KG1 (cell line): ENCODE results near the gene CASP7.

Experiments
- DNase-seq: peaks from one replicate; lab custom pipeline; 2025; lab: John Stamatoyannopoulos, UW

The CASP7 gene

GRCh38 chr10:113712755-113713639 lies 33.3 kb downstream of the CASP7 start:
- DNase-seq, result no peak

- DNase-seq, result no peak
Measured at GRCh38 chr10:113713640-113713982, 33.9 kb downstream of the CASP7 start.

GRCh38 chr10:113716109-113716910 lies 36.6 kb downstream of the CASP7 start:
- no peak for DNase-seq

- DNase-seq, result no peak
Measured at GRCh38 chr10:113718969-113719822, 39.5 kb downstream of the CASP7 start.

- no peak for DNase-seq
Measured at GRCh38 chr10:113720386-113720785, 40.7 kb downstream of the CASP7 start.

GRCh38 chr10:113732160-113732881 lies 52.6 kb downstream of the CASP7 start:
- DNase-seq, result no peak

GRCh38 chr10:113732966-113733365 lies 53.3 kb downstream of the CASP7 start:
- no peak for DNase-seq

- no peak for DNase-seq
Measured at GRCh38 chr10:113733635-113734034, 53.9 kb downstream of the CASP7 start.

- DNase-seq, result no peak
Measured at GRCh38 chr10:113735913-113736312, 56.2 kb downstream of the CASP7 start.

- DNase-seq, result no peak
Measured at GRCh38 chr10:113736576-113736975, 56.9 kb downstream of the CASP7 start.

GRCh38 chr10:113739031-113739430 lies 59.3 kb downstream of the CASP7 start:
- DNase-seq, result no peak

GRCh38 chr10:113739577-113739976 lies 59.9 kb downstream of the CASP7 start:
- DNase-seq, result no peak

- no peak for DNase-seq
Measured at GRCh38 chr10:113740850-113741249, 61.1 kb downstream of the CASP7 start.

GRCh38 chr10:113742466-113742865 lies 62.8 kb downstream of the CASP7 start:
- DNase-seq, result no peak

- DNase-seq, result no peak
Measured at GRCh38 chr10:113743594-113743993, 63.9 kb downstream of the CASP7 start.

- no peak for DNase-seq
Measured at GRCh38 chr10:113745374-113745773, 65.7 kb downstream of the CASP7 start.

GRCh38 chr10:113746217-113746957 lies 66.7 kb downstream of the CASP7 start:
- DNase-seq, result no peak

- no peak for DNase-seq
Measured at GRCh38 chr10:113751181-113751732, 71.5 kb downstream of the CASP7 start, which contains the start of gene PLEKHS1. TSS of gene PLEKHS1 (plus strand) at chr10:113751682. CDS start at chr10:113755278, 3,596 bp downstream.

- DNase-seq, result no peak
Measured at GRCh38 chr10:113752553-113752952, 72.8 kb downstream of the CASP7 start.

- DNase-seq, result no peak
Measured at GRCh38 chr10:113753020-113753692, 73.4 kb downstream of the CASP7 start.
